GM19468 (cell line): ENCODE data around the gene PPP1R14C.

ENCODE experiments used
- ATAC-seq: cut with Tn5 transposase; IDR thresholded peaks from one replicate; pipeline ENCODE4 v1.9.1; 2021; ENCODE audit warnings: mild to moderate bottlenecking, moderate library complexity, moderate number of reproducible peaks; ENCODE audit not compliant: unreplicated experiment; ENCODE audit errors: extremely low read depth

PPP1R14C gene

GRCh38 chr6:150142670-150143515 is at the start of gene PPP1R14C:
TSS of gene PPP1R14C (plus strand) at chr6:150143044. CDS start at chr6:150143193, 149 bp downstream.
- ATAC-seq, result no peak

GRCh38 chr6:150093397-150093796 is 49.4 kb upstream of the PPP1R14C start:
- ATAC-seq, result no peak

GRCh38 chr6:150098155-150098554 is 44.7 kb upstream of the PPP1R14C start:
- no peak for ATAC-seq

GRCh38 chr6:150099546-150099945 is 43.3 kb upstream of the PPP1R14C start:
- ATAC-seq, result no peak

GRCh38 chr6:150099953-150100352 is 42.9 kb upstream of the PPP1R14C start:
- no peak for ATAC-seq

GRCh38 chr6:150100745-150101144 is 42.1 kb upstream of the PPP1R14C start:
- no peak for ATAC-seq

GRCh38 chr6:150102750-150103270 is 40.0 kb upstream of the PPP1R14C start:
- no peak for ATAC-seq

GRCh38 chr6:150112233-150112632 is 30.6 kb upstream of the PPP1R14C start:
- no peak for ATAC-seq

- no peak for ATAC-seq
Observed at GRCh38 chr6:150115769-150116168, 27.1 kb upstream of the PPP1R14C start.

- no peak for ATAC-seq
Observed at GRCh38 chr6:150116200-150116800, 26.5 kb upstream of the PPP1R14C start.

- no peak for ATAC-seq
Observed at GRCh38 chr6:150118203-150118602, 24.6 kb upstream of the PPP1R14C start.

GRCh38 chr6:150118627-150119026 is 24.2 kb upstream of the PPP1R14C start:
- no peak for ATAC-seq

- no peak for ATAC-seq
Observed at GRCh38 chr6:150119173-150119572, 23.7 kb upstream of the PPP1R14C start.

GRCh38 chr6:150123645-150124044 is 19.2 kb upstream of the PPP1R14C start:
- no peak for ATAC-seq

GRCh38 chr6:150124235-150124634 is 18.6 kb upstream of the PPP1R14C start:
- ATAC-seq, result no peak

GRCh38 chr6:150126641-150127291 is 16.1 kb upstream of the PPP1R14C start:
- ATAC-seq, result no peak

GRCh38 chr6:150128425-150128824 is 14.4 kb upstream of the PPP1R14C start:
- ATAC-seq, result no peak

- ATAC-seq, result no peak
Observed at GRCh38 chr6:150129616-150130505, 13.0 kb upstream of the PPP1R14C start.

- ATAC-seq, result no peak
Observed at GRCh38 chr6:150133686-150134085, 9.2 kb upstream of the PPP1R14C start.
